GM18909 (cell line): ENCODE data around the gene GOLIM4.

Experiments used
- ATAC-seq: cut with Tn5 transposase; IDR thresholded peaks from one replicate; pipeline ENCODE4 v1.9.1; 2021; ENCODE audit warnings: mild to moderate bottlenecking; ENCODE audit not compliant: unreplicated experiment, poor library complexity

Gene GOLIM4

GRCh38 chr3:168100777-168101492, 5.2 kb upstream of the GOLIM4 start:
- no peak for ATAC-seq

- no peak for ATAC-seq
Measured at GRCh38 chr3:168097381-168097780, 1.7 kb upstream of the GOLIM4 start.

DNA sequence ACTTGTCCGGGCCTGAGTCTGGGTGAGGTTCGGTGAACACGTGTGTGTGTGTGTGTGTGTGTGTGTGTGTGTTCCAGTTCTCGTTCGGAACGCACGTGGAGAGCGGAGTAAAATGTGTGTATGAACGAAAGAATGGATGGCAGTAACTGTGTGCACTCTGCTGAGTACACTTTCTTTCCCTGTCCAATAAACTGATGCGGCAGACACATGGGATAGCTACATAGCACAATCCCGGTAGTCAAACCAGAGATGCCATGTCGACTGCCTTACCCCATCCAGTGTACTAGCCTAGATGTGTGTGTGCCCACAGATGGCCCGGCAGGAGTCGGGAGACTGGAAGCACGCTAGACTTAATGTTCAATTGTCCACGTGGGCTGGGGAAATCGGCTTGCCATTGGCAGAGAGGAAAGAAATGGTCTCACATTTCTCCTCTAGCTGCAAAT, 507 bp upstream of the GOLIM4 start:
- ATAC-seq: peak; percentile 8

DNA sequence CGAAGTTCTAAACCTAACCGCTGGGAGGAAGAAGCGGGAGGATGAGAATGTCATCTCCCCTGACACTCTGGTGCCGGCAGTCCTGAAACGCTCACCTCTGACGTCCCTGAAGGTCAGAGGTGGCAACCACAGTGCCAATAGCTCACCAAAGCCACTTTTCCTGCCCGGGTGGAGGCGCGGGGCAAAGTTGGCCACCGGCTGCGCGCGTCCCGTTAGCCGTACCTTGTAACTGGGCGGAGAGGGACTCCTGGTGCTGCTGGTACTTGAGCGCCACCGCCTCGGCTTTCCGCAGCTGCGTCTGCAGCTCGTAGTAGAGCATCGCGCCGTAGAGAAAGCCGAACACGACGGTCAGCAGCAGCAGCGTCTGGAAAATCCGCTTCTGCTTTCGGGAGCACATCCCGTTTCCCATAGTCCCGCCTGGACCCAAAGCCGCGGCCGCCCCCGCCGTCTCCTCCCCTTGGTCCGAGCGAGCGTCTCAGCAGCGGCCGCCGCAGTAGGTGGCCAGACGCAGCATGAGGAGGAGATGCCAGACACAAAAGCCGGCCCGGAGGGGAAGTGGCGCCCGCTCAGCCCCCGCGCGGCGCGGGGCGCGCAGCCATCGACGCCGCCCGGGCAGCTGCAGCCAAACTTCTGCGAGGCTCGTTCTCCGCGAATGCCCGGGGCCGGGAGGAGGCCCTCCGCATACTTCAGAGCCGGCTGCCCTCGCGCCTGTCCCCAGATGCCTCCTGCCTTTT, 680 bp downstream of the GOLIM4 start:
- peak; percentile 45 for ATAC-seq

- ATAC-seq: no peak
Measured at GRCh38 chr3:168094580-168094876, 1.2 kb downstream of the GOLIM4 start.

DNA sequence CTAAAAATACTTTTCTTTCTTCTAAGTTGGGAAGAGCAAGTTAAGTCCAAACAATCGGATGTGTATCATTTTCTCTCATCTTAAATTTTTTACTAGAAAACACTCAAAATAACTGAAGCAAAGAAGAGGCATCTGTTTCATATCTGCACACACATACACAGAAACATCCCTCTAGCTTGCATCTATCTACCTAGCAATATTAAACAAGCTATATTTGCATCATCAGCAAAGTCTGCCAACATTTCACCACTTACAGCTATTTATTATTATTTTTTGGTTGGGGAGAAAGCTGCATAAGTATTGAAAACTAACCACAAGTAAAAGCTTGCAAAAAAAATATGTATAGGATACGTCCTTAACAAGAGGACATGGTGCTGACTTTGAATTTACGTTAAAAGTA, 1.9 kb downstream of the GOLIM4 start:
- no peak for ATAC-seq

GRCh38 chr3:168093229-168093628, 2.5 kb downstream of the GOLIM4 start:
- no peak for ATAC-seq

GRCh38 chr3:168091941-168092340, 3.8 kb downstream of the GOLIM4 start:
- no peak for ATAC-seq

- no peak for ATAC-seq
Measured at GRCh38 chr3:168091302-168091858, 4.3 kb downstream of the GOLIM4 start.

GRCh38 chr3:168090306-168091085, 5.2 kb downstream of the GOLIM4 start:
- ATAC-seq: no peak

DNA sequence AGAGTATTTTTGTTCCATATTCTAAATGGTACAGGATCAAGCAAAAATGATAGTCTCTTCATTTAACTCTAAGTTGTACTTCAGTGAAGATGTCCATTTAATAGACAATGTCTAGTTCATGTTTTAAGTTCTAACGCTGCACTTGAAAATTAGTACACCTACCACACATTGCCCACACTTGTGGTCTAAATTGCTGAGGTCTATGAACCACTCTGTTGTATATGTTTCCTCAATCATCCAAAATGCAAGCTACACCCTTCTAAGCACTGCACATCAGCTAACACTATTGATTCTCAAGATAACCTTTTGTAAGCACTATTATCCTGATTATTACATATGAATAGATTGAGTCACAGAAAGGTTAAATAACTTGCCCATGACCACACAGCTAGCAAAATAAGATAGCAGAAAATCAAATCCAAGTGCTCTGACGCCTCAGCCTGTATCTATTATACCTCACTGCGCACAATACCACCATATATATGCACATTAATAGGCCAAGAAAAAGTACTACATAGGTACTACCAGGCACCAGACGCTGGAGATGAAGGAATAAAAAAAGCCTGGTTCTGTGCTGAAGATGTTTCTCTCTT, 6.4 kb downstream of the GOLIM4 start:
- no peak for ATAC-seq

- ATAC-seq: peak; percentile 68
Measured at GRCh38 chr3:168088106-168088720, 7.5 kb downstream of the GOLIM4 start.

GRCh38 chr3:168087539-168087938, 8.2 kb downstream of the GOLIM4 start:
- ATAC-seq: no peak

DNA sequence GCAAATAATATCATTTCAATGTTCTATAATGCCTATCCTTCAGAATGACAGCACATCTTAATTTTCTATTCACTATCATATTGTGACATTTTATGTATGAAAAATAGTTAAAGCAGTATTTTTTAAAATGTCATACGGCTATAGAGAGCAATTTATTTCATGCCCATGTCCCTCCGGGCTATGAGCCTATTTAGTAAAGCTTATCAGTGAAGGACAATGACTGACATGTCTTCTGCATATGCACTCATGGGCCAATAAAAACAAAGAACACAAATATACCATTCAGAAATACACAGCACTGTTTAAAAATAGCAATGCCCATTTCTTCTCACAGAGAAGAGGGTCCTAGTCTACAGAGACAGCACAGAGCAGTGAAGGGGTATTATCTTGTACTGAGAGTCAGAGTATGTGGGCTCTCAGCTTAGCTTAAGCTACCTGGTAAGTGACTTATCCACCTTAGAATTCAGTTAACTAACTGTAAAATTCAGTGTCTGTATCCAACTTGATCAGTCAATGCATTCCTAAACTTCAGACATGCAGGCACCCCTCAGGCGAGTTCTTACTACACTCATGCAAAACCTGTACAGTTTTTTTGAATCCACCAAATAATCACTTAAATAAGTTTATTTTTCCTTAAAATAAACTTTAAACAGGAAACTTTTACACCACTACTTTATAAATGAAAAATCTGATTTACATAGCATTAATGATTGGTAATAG, 9.0 kb downstream of the GOLIM4 start:
- no peak for ATAC-seq

GRCh38 chr3:168085491-168086119, 10.1 kb downstream of the GOLIM4 start:
- ATAC-seq: peak; percentile 71

- ATAC-seq: no peak
Measured at GRCh38 chr3:168083906-168084305, 11.8 kb downstream of the GOLIM4 start.

- no peak for ATAC-seq
Measured at GRCh38 chr3:168081856-168082255, 13.9 kb downstream of the GOLIM4 start.

DNA sequence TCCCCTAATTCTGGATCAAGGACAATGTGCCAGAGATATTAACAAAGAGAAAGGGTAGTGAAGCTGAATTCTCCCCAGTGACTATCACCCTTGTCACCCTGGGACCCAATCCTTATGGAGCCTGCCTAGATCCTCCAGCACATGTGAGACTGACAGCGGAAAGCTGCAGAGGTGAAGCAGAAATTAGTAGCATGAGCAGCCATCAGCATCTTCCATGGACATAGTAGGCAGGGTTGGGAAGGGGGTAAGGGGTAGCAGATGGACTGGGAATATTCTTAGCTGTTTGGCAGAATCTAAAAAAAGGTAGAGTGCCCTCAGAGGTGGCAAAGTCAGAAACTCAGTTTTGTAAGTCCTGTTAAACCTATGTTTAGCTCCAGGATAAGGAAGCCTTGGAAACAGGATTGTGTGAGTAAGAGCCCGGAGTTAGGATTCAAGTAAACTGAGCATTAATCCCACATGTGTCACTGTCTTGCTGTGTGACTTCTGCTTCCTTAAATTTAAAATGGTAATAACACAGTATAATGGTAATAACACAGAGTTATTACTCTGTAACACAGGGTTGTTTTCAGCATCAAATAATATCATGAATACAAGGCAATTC, 14.5 kb downstream of the GOLIM4 start:
- ATAC-seq: no peak
